Measurements from ENCODE around the gene MAN1C1.

DNA sequence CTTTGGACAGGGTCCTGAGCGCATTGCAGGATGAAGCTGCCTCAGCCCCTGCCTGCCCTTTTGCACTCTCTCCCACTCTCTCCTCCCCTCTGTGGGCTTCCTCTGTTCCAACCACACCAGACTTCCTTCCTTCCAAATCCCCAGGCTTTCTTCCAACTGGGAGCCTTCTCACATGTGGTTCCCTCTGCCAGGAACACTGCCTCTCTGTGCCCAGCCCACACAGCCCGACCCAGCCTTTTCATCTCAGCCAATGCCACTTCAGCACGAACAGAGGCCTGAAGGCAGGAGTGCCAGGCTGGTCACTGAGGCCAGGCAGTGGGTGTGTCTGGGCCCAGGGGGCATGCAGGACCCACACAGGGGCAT is 189.3 kb downstream of the MAN1C1 start:
- no peak for TF ChIP-seq SIN3A (IDR thresholded peaks at IDR 0.05; ENCODE audit: borderline replicate concordance in 2 of 2, control insufficient read depth in 1 of 2, low read depth in 2 of 2, low read length in 2 of 2)
- TF ChIP-seq, protein P1, sequence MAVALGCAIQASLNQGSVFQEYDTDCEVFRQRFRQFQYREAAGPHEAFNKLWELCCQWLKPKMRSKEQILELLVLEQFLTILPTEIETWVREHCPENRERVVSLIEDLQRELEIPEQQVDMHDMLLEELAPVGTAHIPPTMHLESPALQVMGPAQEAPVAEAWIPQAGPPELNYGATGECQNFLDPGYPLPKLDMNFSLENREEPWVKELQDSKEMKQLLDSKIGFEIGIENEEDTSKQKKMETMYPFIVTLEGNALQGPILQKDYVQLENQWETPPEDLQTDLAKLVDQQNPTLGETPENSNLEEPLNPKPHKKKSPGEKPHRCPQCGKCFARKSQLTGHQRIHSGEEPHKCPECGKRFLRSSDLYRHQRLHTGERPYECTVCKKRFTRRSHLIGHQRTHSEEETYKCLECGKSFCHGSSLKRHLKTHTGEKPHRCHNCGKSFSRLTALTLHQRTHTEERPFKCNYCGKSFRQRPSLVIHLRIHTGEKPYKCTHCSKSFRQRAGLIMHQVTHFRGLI (CRISPR knock-in tag; IDR thresholded peaks at IDR 0.05): no peak
- TF ChIP-seq, protein P2, sequence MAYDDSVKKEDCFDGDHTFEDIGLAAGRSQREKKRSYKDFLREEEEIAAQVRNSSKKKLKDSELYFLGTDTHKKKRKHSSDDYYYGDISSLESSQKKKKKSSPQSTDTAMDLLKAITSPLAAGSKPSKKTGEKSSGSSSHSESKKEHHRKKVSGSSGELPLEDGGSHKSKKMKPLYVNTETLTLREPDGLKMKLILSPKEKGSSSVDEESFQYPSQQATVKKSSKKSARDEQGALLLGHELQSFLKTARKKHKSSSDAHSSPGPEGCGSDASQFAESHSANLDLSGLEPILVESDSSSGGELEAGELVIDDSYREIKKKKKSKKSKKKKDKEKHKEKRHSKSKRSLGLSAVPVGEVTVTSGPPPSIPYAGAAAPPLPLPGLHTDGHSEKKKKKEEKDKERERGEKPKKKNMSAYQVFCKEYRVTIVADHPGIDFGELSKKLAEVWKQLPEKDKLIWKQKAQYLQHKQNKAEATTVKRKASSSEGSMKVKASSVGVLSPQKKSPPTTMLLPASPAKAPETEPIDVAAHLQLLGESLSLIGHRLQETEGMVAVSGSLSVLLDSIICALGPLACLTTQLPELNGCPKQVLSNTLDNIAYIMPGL (CRISPR knock-in tag; IDR thresholded peaks at IDR 0.05): no peak
- no peak for TF ChIP-seq NFRKB (IDR thresholded peaks at IDR 0.05; ENCODE audit: low read depth)
- TF ChIP-seq ZNF24 (IDR thresholded peaks at IDR 0.05): no peak
- TF ChIP-seq ELF4 (CRISPR knock-in tag; IDR thresholded peaks at IDR 0.05): no peak
- no peak for TF ChIP-seq HDAC2 (IDR thresholded peaks at IDR 0.05)
- TF ChIP-seq, protein P3, sequence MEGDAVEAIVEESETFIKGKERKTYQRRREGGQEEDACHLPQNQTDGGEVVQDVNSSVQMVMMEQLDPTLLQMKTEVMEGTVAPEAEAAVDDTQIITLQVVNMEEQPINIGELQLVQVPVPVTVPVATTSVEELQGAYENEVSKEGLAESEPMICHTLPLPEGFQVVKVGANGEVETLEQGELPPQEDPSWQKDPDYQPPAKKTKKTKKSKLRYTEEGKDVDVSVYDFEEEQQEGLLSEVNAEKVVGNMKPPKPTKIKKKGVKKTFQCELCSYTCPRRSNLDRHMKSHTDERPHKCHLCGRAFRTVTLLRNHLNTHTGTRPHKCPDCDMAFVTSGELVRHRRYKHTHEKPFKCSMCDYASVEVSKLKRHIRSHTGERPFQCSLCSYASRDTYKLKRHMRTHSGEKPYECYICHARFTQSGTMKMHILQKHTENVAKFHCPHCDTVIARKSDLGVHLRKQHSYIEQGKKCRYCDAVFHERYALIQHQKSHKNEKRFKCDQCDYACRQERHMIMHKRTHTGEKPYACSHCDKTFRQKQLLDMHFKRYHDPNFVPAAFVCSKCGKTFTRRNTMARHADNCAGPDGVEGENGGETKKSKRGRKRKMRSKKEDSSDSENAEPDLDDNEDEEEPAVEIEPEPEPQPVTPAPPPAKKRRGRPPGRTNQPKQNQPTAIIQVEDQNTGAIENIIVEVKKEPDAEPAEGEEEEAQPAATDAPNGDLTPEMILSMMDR (IDR thresholded peaks at IDR 0.05 in 2 of 3, conservative IDR thresholded peaks at IDR 0.05 in 1 of 3; ENCODE audit: insufficient read depth in 2 of 3, low read depth in 1 of 3, low read length in 3 of 3): no peak
